Motor neuron (in vitro differentiated cells): ENCODE data around the gene LIFR. TPM values are rescaled to one million over a fixed set of nuclear protein-coding genes. Genes with fewer than 3 reads are reported as not detected.

Experiments
- ATAC-seq, 8 experiments: fragments of 200-7000 bp; cut with Tn5 transposase; replicated peaks in 6 of 8; 2 replicates each; pipeline ENCODE4 v1.8.0; 2021; ENCODE audit warnings: mild to moderate bottlenecking in 8 of 8, moderate library complexity in 8 of 8
- H3K27ac ChIP-seq, 2 donors: fragments of 250-450 bp; sonication (Bioruptor Pico); 2 replicates each; pipeline ENCODE4 v1.9.0; 2021; ENCODE audit warnings: antibody characterized with exemption in 2 of 2, mild to moderate bottlenecking in 2 of 2, moderate library complexity in 1 of 2
- H3K4me1 ChIP-seq, 2 donors: fragments of 250-450 bp; sonication (Bioruptor Pico); replicated peaks in 1 of 2; 2 replicates each; pipeline ENCODE4 v1.6.1; 2021; ENCODE audit warnings: antibody characterized with exemption in 2 of 2, mild to moderate bottlenecking in 2 of 2, moderate library complexity in 1 of 2
- H3K4me3 ChIP-seq, 5 donors: fragments of 250-450 bp; sonication (Bioruptor Pico); 2 replicates each; pipeline ENCODE4 v1.9.0; 2021; ENCODE audit warnings: antibody characterized with exemption in 5 of 5, mild to moderate bottlenecking in 5 of 5, moderate library complexity in 4 of 5
- WGBS, 10 experiments: fragments of 450-650 bp; shearing (Covaris generic); methylation state at CpG; one replicate each; pipeline ENCODE4 v1.0.0; 2022; 5-methylcytosine and 5-hydroxymethylcytosine counted together
- in situ Hi-C, 9 experiments: fragments of 400-800 bp; cut with MboI; loops; one replicate each; pipeline ENCODE4 v1.15.0; 2021; ENCODE audit warnings: low sequenced_read_pairs in 9 of 9, low pct_unique_long_range_greater_than_20kb in 2 of 9; ENCODE audit not compliant: unreplicated experiment in 9 of 9
- total RNA-seq, 8 experiments: library from RNA; unstranded; fragments of 300-600 nt; gene quantifications; 2 replicates each; pipeline versions ENCODE4 v1.2.3 to v1.2.4, GENCODE V29; 2022

LIFR gene
- total RNA-seq, 8 experiments from 2014 or later = 20.6 to 631 (median 74.4) TPM

- in situ Hi-C loops = loop anchor here in 4 of 9 experiments (25.0 kb wide), 3 partner anchors 108 to 258 kb away; no protein-coding TSS in a partner anchor
- Histone ChIP-seq H3K4me1 (peaks cover 6 to 27% of the 10 kb centered on the region in 2 donors), H3K27ac (peak overlapping the region in 1 of 2 donors; percentile 27), H3K4me3 (peak overlapping the region; percentile 77 to 95 (median 82))
- peak in 2 of 8 experiments; percentile 3 to 7 for ATAC-seq
- WGBS, 10 experiments = 40 to 100% (median 50%) methylated on average over 1 to 3 of the region's 3 CpGs; no CpG with 5 or more reads in 1 of the 10 experiments
These were observed 2.0 kb downstream of the LIFR start for GRCh38 chr5:38554403-38554802.

- no peak for ATAC-seq
- Histone ChIP-seq H3K27ac (no peak overlapping the region), H3K4me1 (peaks cover 6 to 26% of the 10 kb centered on the region in 2 donors), H3K4me3 (peak overlapping the region in 1 of 5 donors; percentile 19)
- in situ Hi-C loops = loop anchor here in 4 of 9 experiments (25.0 kb wide), 3 partner anchors 109 to 259 kb away; no protein-coding TSS in a partner anchor
- WGBS, 10 experiments = 57 to 100% (median 83%) methylated on average over 1 to 2 of the region's 2 CpGs; no CpG with 5 or more reads in 3 of the 10 experiments
These were observed 3.4 kb downstream of the LIFR start for GRCh38 chr5:38553001-38553521.

- in situ Hi-C loops = loop anchor here in 4 of 9 experiments (25.0 kb wide), 3 partner anchors 111 to 261 kb away; no protein-coding TSS in a partner anchor
- peak in 5 of 8 experiments; percentile 11 to 54 (median 26) for ATAC-seq
- Histone ChIP-seq H3K27ac (no peak overlapping the region), H3K4me3 (peak overlapping the region in 1 of 5 donors; percentile 2), H3K4me1 (peaks cover 6 to 25% of the 10 kb centered on the region in 2 donors)
- WGBS, 10 experiments = 25 to 72% (median 67%) methylated on average over 2 to 10 of the region's 10 CpGs
These were observed 5.1 kb downstream of the LIFR start for GRCh38 chr5:38551030-38552017.

GRCh38 chr5:38548064-38548759 is 8.2 kb downstream of the LIFR start:
- in situ Hi-C loops = no loop called here
- H3K27ac ChIP-seq = no peak overlapping the region
- peak in 5 of 8 experiments; percentile 24 to 65 (median 29) for ATAC-seq
- H3K4me1 ChIP-seq = peaks cover 0 to 9% of the 10 kb centered on the region in 2 donors
- H3K4me3 ChIP-seq = no peak overlapping the region
- 0 to 100% (median 82%) methylated on average over 1 of the region's 1 CpG; no CpG with 5 or more reads in 2 of the 10 experiments for WGBS, 10 experiments

- 52 to 100% (median 87%) methylated on average over 1 to 4 of the region's 4 CpGs for WGBS, 10 experiments
- no peak for ATAC-seq
- H3K4me1 ChIP-seq = peaks cover 0 to 9% of the 10 kb centered on the region in 2 donors
- no peak overlapping the region for H3K27ac ChIP-seq
- no peak overlapping the region for H3K4me3 ChIP-seq
- in situ Hi-C loops = no loop called here
These were observed 9.2 kb downstream of the LIFR start for GRCh38 chr5:38547257-38547656.

GRCh38 chr5:38546691-38547146 is 9.7 kb downstream of the LIFR start:
- no peak for ATAC-seq
- peaks cover 0 to 9% of the 10 kb centered on the region in 2 donors for H3K4me1 ChIP-seq
- no peak overlapping the region for H3K4me3 ChIP-seq
- in situ Hi-C loops = no loop called here
- H3K27ac ChIP-seq = no peak overlapping the region
- 33 to 100% (median 87%) methylated on average over 1 to 2 of the region's 2 CpGs; no CpG with 5 or more reads in 5 of the 10 experiments for WGBS, 10 experiments

GRCh38 chr5:38543886-38544285 is 12.6 kb downstream of the LIFR start:
- Histone ChIP-seq H3K4me3 (no peak overlapping the region), H3K27ac (no peak overlapping the region), H3K4me1 (peaks cover 7 to 9% of the 10 kb centered on the region in 2 donors)
- in situ Hi-C loops = no loop called here
- no peak for ATAC-seq
- 60 to 100% (median 82%) methylated on average over 1 to 4 of the region's 4 CpGs; no CpG with 5 or more reads in 4 of the 10 experiments for WGBS, 10 experiments

GRCh38 chr5:38543074-38543473 is 13.4 kb downstream of the LIFR start:
- 80 to 100% (median 93%) methylated on average over 1 to 2 of the region's 2 CpGs; no CpG with 5 or more reads in 3 of the 10 experiments for WGBS, 10 experiments
- Histone ChIP-seq H3K27ac (no peak overlapping the region), H3K4me3 (no peak overlapping the region), H3K4me1 (peaks cover 6 to 7% of the 10 kb centered on the region in 2 donors)
- in situ Hi-C loops = no loop called here
- ATAC-seq = no peak

GRCh38 chr5:38541174-38541725 is 15.2 kb downstream of the LIFR start:
- in situ Hi-C loops = no loop called here
- H3K27ac ChIP-seq = no peak overlapping the region
- 0 to 100% (median 90%) methylated on average over 1 to 2 of the region's 2 CpGs; no CpG with 5 or more reads in 3 of the 10 experiments for WGBS, 10 experiments
- no peak overlapping the region for H3K4me3 ChIP-seq
- peak in 2 of 8 experiments; percentile 35 to 52 for ATAC-seq
- peaks cover 0 to 7% of the 10 kb centered on the region in 2 donors for H3K4me1 ChIP-seq

- H3K4me3 ChIP-seq = no peak overlapping the region
- peaks cover 0 to 7% of the 10 kb centered on the region in 2 donors for H3K4me1 ChIP-seq
- H3K27ac ChIP-seq = no peak overlapping the region
- peak in 2 of 8 experiments; percentile 50 to 67 for ATAC-seq
- in situ Hi-C loops = no loop called here
- WGBS, 10 experiments = 20 to 100% (median 94%) methylated on average over 1 to 4 of the region's 6 CpGs; no CpG with 5 or more reads in 2 of the 10 experiments
These were observed 16.1 kb downstream of the LIFR start for GRCh38 chr5:38540314-38540713.

- 0 to 100% (median 63%) methylated on average over 1 to 2 of the region's 2 CpGs; no CpG with 5 or more reads in 2 of the 10 experiments for WGBS, 10 experiments
- Histone ChIP-seq H3K4me1 (peaks cover 0 to 11% of the 10 kb centered on the region in 2 donors), H3K4me3 (no peak overlapping the region), H3K27ac (no peak overlapping the region)
- in situ Hi-C loops = no loop called here
- peak in 1 of 8 experiments; percentile 37 for ATAC-seq
These were observed 18.3 kb downstream of the LIFR start for GRCh38 chr5:38538161-38538560.

- H3K27ac ChIP-seq = no peak overlapping the region
- peaks cover 0 to 11% of the 10 kb centered on the region in 2 donors for H3K4me1 ChIP-seq
- 63 to 100% (median 92%) methylated on average over 2 to 4 of the region's 4 CpGs for WGBS, 10 experiments
- H3K4me3 ChIP-seq = no peak overlapping the region
- no peak for ATAC-seq
- in situ Hi-C loops = no loop called here
These were observed 18.9 kb downstream of the LIFR start for GRCh38 chr5:38537505-38537904.
